KG1 (cell line): ENCODE data around the gene TRAF7.

Experiments used
- DNase-seq: peaks from one replicate; lab custom pipeline; 2025; lab: John Stamatoyannopoulos, UW

Gene TRAF7

DNA sequence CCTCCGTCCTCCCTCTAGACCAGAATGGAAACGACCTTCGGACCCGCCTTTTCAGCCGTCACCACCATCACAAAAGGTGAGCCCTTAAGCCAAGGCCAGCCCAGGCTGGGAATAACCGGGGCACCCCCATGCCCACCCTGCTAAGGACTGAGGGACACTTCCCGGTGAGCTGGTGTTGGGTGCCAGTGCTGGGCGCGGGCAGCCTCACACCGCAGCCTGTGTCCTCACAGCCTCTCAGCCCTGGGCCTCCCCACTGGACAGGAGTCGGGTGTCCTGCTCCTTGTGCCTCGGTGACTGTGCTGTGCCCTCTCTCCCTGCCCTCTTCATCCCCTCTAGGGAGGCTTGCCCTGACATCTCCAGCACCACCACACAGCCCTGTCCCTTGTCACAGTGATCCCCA, 10.3 kb downstream of the TRAF7 start:
- DNase-seq, result no peak

DNA sequence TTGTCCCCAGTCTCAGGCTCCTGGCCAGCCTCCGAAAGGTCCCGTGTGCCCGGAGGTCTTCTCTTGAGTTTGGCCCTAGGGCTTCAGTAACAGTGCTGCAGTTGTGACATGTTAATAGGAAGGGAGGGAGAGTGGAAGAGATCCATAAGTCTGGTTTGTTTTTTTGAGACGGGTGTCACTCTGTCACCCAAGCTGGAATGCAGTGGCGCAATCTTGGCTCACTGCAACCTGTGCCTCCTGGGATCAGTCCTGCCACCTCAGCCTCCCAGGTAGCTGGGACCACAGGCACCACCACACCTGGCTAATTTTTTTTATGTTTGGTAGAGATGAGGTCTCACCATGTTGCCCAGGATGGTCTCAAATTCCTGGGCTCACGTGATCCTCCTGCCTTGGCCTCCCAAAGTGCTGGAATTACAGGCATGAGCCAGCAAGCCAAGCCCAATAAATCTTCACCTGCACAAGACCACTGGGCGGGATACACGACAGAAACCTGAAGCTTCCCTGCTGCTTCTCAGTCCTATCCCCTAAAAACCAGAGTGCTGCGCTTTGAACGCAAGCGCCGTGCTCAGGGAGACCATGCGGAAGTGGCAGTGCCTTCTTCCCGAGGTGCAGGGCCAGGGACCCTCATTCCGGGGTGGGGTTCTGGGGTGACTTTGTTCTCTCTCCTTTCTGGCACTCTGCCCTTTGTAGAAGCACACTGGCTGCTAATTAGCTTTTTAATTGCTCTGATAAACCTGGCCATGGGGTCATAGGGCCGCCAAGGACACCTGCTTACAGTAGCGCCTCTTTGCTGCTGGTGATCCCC, 10.9 kb downstream of the TRAF7 start:
- DNase-seq, result no peak

DNA sequence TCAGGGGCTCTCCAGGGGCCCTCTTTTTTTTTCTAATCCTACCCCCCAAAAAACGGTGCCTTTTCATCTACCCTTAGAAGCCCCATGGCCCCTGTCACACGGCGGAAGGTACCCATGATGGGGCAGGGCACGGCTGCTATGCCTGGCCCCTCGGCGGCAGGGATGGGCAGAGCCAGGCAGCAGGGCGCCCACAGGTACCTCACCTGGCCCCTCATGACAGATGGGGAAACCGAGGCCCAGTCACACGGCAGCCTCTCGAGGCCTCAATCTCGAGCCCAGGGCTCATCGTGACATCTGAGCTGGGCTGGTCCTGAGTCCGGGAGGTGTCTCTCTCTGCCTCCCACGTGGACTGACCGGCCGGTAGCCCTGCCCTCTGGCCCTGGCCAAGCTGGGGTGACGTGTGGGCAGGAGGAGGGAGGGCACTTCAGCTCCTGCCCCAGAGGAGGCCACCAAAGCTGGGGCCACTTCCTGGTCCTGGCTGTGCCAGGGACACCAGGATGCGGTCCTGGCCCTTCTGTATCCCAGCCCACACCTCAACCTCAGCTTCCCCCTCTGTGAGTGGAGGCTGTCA, 11.6 kb downstream of the TRAF7 start:
- DNase-seq, result no peak

DNA sequence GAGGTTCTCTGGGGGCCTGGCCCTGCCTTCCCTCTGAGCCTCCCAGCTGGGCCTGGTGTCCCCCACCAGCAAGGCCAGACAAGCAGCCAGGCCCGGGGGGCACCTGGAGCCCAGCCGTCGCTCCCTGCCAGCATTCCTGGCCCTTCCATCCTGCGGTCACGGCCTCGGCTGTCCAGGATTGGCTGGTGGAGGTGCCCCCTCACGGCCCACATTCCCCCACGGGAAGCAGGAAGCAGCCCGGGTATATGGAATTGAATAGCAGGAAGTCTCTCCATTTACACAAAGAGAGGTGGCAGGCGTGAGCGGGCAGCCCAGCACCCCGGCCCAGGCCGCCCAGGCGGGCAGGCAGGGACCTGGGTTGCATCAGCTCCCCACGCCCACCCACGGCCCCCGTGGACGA, 14.5 kb downstream of the TRAF7 start:
- no peak for DNase-seq

GRCh38 chr16:2170587-2171435, 15.2 kb downstream of the TRAF7 start:
- DNase-seq, result no peak

GRCh38 chr16:2171601-2172178, 16.1 kb downstream of the TRAF7 start:
- DNase-seq, result no peak

- no peak for DNase-seq
Observed at GRCh38 chr16:2172688-2173335, 17.2 kb downstream of the TRAF7 start.

- DNase-seq, result no peak
Observed at GRCh38 chr16:2173366-2173765, 17.8 kb downstream of the TRAF7 start.

DNA sequence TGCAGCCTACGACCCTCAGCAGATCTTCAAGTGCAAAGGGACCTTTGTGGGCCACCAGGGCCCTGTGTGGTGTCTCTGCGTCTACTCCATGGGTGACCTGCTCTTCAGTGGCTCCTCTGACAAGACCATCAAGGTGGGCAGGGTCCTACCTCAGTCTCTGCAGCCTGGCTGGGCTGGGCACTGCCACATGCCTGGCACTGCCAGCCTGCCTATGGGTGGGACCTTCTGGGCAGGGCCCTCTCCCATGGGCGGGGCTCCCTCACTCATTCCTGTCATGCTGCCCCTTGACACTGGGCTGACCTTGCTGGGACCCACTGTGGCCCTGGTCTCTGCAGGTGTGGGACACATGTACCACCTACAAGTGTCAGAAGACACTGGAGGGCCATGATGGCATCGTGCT, 18.3 kb downstream of the TRAF7 start:
- no peak for DNase-seq

DNA sequence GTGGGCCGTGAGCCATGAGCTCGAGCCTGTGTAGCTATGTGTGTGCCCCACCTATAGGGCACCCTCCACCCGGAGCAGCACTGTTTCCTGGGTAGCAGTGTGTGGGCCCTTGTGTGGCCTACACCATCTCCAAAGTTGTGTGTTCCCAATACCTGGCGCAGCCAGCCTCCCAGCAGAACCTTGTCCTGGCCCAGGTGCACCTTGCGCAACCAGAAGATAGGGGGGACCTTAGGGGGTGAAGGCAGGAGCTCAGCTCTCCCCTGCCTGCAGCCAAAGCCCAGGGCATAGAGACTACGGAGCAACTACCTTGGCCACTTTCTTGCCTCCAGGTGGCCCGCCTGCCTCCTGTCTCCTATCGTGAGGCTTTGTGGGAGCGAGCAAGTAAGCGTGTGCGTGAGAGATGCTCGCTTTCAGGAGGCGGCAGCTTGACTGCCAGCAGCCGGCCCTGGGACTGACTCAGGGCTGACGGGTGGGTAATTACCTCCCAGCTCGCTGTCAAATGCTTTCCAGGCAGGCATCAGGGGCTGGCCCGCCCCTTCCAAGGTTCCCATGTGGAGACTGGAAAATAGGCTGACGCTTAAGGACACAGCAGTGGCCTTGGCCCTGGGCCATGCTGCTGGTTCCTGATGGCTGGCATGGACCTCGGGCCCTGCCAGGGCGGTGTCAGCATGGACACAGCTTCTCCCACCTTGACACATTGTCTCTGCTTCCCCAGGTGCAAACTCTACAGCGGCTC, 19.0 kb downstream of the TRAF7 start:
- no peak for DNase-seq

DNA sequence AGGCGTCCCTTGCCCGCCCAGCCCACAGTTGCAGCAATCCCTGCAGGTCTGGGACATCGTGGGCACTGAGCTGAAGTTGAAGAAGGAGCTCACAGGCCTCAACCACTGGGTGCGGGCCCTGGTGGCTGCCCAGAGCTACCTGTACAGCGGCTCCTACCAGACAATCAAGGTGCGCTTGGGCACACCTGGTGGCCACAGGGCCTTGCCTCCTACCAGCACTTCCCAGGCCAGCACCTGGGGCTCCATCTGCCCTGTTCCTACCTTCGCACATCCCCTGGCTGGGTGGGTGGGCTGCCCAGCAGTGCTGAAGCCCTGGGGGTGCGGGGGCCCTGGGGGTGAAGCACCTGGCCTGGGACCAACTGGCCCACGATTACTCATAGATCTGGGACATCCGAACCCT, 19.9 kb downstream of the TRAF7 start:
- no peak for DNase-seq

- no peak for DNase-seq
Observed at GRCh38 chr16:2176047-2176446, 20.5 kb downstream of the TRAF7 start.

DNA sequence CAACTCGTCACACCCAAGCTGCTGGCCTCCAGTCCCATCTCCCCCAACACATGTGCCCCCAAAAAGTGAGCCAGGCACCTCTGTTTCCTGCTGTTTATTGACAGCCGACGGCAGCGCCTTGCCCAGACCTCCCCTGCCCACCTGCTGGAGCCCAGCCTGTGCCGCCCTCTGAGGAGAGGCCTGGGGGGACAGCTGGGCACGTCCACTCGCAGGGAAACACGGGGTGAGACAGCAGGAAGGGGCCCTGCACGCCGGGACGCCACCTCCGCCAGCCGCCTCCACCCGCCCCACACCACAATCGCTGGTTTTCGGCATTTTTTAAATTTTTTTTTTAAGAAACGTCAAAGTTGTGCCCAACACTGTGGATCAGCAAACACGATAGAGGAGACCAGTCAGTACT, 21.5 kb downstream of the TRAF7 start:
- no peak for DNase-seq

GRCh38 chr16:2177561-2177960, 22.0 kb downstream of the TRAF7 start:
- no peak for DNase-seq

GRCh38 chr16:2178321-2179106, 22.9 kb downstream of the TRAF7 start:
- DNase-seq, result no peak

DNA sequence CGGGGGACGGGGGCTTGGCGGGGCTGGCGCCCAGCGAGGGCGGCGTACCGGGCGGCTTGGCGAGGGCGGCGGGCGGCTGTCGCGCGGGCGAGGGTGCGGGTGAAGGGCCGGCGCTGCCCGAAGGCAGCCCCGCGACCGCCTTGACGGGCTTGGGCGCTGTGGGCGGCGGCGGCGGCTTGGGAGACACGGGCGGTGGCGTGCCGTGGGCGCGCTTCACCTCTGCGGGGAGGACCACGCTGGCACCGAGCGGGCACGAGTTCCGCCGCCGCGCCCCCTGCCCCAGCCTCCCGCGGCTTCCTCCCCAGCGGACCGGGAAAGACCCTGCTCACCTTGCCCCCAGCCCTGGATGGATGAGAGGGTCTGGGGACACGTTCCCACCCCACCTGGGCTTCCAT, 23.5 kb downstream of the TRAF7 start:
- no peak for DNase-seq

GRCh38 chr16:2179576-2179975, 24.0 kb downstream of the TRAF7 start:
- no peak for DNase-seq

DNA sequence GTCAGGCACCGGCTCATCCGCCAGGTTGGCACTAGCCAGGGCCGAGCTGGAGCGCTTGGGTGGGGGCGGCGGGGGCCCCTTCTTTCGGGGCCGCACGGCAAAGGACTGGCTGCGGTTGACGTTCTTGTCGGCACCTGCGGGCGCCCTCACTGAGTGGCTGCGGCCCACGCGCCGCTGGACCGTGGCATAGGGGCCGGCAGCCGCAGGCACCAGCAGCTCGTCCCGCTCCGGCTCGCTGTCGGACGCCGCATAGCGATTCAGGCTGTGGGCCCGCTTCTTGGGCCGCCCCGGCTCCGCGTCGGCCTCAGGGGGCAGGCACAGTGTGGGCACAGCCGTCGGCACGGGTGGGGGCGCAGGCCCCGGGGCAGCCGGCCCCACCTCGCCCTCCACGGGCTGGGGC, 24.9 kb downstream of the TRAF7 start:
- no peak for DNase-seq

DNA sequence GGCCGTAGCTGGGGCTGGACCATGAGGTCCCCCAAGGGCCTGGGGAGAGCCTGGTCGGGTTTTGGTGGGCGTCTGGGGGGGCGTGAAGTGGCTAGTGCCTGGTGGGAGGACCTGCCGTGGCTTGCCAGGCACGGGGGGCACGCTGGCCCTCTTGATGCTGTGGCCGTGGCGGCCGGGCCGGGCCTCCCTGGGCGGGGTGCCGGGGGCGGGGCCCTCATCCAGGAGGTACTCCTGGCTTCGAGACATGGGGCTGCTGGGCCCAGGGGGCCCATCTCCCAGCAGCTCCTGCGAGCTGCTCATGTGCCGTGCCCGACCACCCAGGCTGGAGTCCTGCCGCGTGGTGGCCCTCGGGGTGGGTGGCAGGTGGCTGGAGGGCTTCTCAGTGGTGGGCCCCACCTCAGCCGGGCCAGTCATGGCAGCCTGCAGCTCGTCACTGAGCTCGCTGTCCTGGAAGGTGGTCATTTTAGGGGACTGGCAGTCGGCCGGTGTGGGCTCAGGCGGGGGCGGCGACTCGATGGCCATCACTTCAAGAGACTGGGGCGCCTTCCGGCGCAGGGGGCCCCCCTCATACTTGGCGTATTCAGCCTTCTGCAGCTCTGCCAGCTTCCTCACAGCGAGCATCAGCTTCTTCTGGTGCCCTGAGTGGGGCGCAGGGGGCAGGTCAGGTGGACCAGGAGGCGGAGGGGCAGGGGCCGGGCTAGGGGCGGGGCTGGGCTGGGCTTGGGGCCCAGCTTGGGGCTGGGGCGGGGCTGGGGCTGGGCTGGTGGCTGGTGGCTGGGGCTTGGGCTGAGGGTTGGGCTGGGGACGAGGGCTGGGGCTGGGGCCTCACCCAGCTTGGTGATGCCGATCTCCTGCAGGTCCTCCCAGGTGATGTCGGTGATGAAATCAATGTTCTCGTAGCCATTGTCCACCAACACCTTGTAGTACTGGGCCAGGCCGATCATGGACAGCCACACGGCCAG, 25.7 kb downstream of the TRAF7 start:
- DNase-seq, result no peak
